Heart left ventricle (tissue), 16 donors: ENCODE measurements around the gene CCDC69. TPM values are rescaled to one million over a fixed set of nuclear protein-coding genes. Genes with fewer than 3 reads are reported as not detected.
"Not testable (repeated sequence)": the region's sequence is repeated elsewhere in the genome, so short reads cannot be mapped to it uniquely, and the experiment has no call there.

ENCODE experiments used
- ATAC-seq, 4 donors: fragments of 200-7000 bp; cut with Tn5 transposase; one replicate each; pipeline ENCODE4 v1.9.1; 2020 to 2022; ENCODE audit warnings: moderate library complexity in 4 of 4, mild to moderate bottlenecking in 3 of 4, moderate number of reproducible peaks in 1 of 4
- DNase-seq, 5 donors: peaks; one replicate each; pipeline ENCODE4 v3.0.0-alpha.2; 2020
- H3K27ac ChIP-seq, 12 donors: fragments of 200-600 bp; sonication (generic) in 4 of 12; one replicate each; pipeline versions ENCODE4 v1.5.0 to v1.8.0; 2016 to 2022; ENCODE audit warnings: mild to moderate bottlenecking in 2 of 12
- H3K27me3 ChIP-seq, 9 donors: fragments of 200-600 bp; sonication (generic) in 2 of 9; one replicate each; pipeline versions ENCODE4 v1.5.1 to v1.8.0; 2016 to 2022; ENCODE audit warnings: mild to moderate bottlenecking in 3 of 9
- H3K36me3 ChIP-seq, 9 donors: fragments of 200-600 bp; sonication (generic) in 2 of 9; one replicate each; pipeline versions ENCODE4 v1.5.0 to v1.8.0; 2018 to 2022; ENCODE audit warnings: mild to moderate bottlenecking in 2 of 9
- H3K4me1 ChIP-seq, 12 donors: fragments of 200-600 bp; sonication (generic) in 4 of 12; one replicate each; pipeline versions ENCODE4 v1.5.0 to v1.8.0; 2016 to 2022; ENCODE audit warnings: mild to moderate bottlenecking in 3 of 12
- H3K4me3 ChIP-seq, 12 donors: fragments of 200-600 bp; sonication (generic) in 4 of 12; one replicate each; pipeline versions ENCODE4 v1.5.0 to v1.8.0; 2017 to 2022; ENCODE audit warnings: mild to moderate bottlenecking in 9 of 12, moderate library complexity in 4 of 12
- H3K9me3 ChIP-seq, 12 donors: fragments of 200-600 bp; sonication (generic) in 4 of 12; one replicate each; pipeline versions ENCODE4 v1.5.0 to v1.8.0; 2016 to 2022; ENCODE audit warnings: mild to moderate bottlenecking in 1 of 12
- POLR2A ChIP-seq, 2 donors: fragments of 450-650 bp; IDR thresholded peaks; one replicate each; pipeline ENCODE4 v1.6.1; 2017; ENCODE audit warnings: antibody characterized with exemption in 2 of 2, mild to moderate bottlenecking in 2 of 2, moderate library complexity in 2 of 2
- WGBS, 4 donors: extraction: QIAGEN DNeasy Blood & Tissue Kit in 2 of 4; methylation state at CpG; one replicate each; pipeline versions ENCODE4 v1.1.5 to v1.1.7; 2013 to 2018; 5-methylcytosine and 5-hydroxymethylcytosine counted together
- intact Hi-C, 10 donors: fragments of 100-400 bp; cut with DNase I; formaldehyde crosslinking; loops; one replicate each; pipeline versions ENCODE4 v1.11.1 to v1.14.2; 2022
- polyA plus RNA-seq, 2 donors: library from polyadenylated mRNA; stranded (reverse); fragments of 200-250 nt; gene quantifications; one replicate each; pipeline ENCODE4 v1.2.3, GENCODE V29; 2013
- total RNA-seq, 9 donors: library from RNA; depleted of rRNA in 2 of 9; stranded (reverse); fragments of >200 nt in 2 of 9; fragmentation: NEBNext Ultra II Directional in 3 of 9; extraction: Animal tissue kit (Norgen Biotek cat#: 25700) in 3 of 9; gene quantifications; one replicate each; pipeline versions ENCODE4 v1.1.0 to v1.2.4, GENCODE V29; 2016 to 2023
- TF ChIP-seq, protein P1 (sequence below), 12 donors: fragments of 200-600 bp; sonication (generic) in 4 of 12; IDR thresholded peaks; one replicate each; pipeline versions ENCODE4 v1.5.0 to v1.8.0; 2018 to 2022; ENCODE audit warnings: antibody characterized with exemption in 12 of 12, mild to moderate bottlenecking in 5 of 12
- donor health status: ischemic (EF 13 %, LVEDD 7.1; RV severe dilation, severe dysfunction).
- donor health status: healthy with polysubstance abuse.
- donor health status: DM: no; HTN: yes; CAD: no.
- donor health status: DM: no; HTN: no; CAD: no.
- donor health status: ischemic (EF 25% LVEDD 6.9; RV normal size, moderate dysfunction).
- donor health status: ischemic (EF 25% LVEDD 5.7; RV mildly dilated, moderate dysfunction).
- donor health status: healthy.
- donor health status: DM: yes; HTN: yes; CAD: no.
- donor health status: ischemic (EF 35%, LVEDD 5.7; RV mildly dilated, moderate dysfunction).
- donor health status: nonischemic (EF 11% LVEDD 7.7; RV severe dilation, severe dysfunction).
- donor health status: DM: yes; HTN: yes; CAD: no.
- donor health status: PGD.
- donor health status: ischemic (EF 29% LVEDD 5.4; RV normal size, mild dysfunction).
- donor health status: nonischemic (EF 23%, LVEDD 6.1; RV moderate dilation, normal function).

Gene CCDC69
- total and polyA plus RNA-seq, 11 donors: 82.5 to 245 (median 119) TPM

DNA sequence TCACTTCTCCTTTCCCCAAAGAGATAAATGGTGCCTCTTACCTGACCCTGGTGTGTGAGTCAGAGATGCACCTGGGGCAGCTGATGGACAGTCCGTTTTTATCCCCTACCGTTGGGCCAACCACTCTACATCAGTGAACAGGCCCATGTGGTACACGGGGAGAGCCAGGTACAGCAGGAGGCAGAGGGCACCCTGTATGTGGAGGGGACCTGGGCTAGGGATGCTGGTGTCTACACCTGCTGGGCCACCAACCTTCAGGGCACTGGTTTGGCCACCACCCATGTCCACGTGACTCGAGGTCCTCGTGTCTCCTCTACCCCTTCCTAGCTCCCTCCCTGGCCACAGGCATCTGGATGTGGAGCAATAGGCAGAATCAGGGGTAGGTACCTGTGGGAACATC, 43.6 kb downstream of the CCDC69 start:
- Histone ChIP-seq H3K4me1 (no peaks in the 10 kb centered on the region), H3K9me3 (no peaks in the 10 kb centered on the region), H3K36me3 (peaks cover 0 to 59% (median 44%) of the 10 kb centered on the region in 9 donors), H3K27ac (no peak overlapping the region), H3K27me3 (no peaks in the 10 kb centered on the region), H3K4me3 (no peak overlapping the region)
- ATAC-seq (no peak), DNase-seq (no peak)
- no peak for TF ChIP-seq POLR2A (IDR thresholded peaks at IDR 0.05)
- TF ChIP-seq, protein P1, sequence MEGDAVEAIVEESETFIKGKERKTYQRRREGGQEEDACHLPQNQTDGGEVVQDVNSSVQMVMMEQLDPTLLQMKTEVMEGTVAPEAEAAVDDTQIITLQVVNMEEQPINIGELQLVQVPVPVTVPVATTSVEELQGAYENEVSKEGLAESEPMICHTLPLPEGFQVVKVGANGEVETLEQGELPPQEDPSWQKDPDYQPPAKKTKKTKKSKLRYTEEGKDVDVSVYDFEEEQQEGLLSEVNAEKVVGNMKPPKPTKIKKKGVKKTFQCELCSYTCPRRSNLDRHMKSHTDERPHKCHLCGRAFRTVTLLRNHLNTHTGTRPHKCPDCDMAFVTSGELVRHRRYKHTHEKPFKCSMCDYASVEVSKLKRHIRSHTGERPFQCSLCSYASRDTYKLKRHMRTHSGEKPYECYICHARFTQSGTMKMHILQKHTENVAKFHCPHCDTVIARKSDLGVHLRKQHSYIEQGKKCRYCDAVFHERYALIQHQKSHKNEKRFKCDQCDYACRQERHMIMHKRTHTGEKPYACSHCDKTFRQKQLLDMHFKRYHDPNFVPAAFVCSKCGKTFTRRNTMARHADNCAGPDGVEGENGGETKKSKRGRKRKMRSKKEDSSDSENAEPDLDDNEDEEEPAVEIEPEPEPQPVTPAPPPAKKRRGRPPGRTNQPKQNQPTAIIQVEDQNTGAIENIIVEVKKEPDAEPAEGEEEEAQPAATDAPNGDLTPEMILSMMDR (IDR thresholded peaks at IDR 0.05): no peak
- intact Hi-C loops: loop anchor here in 1 of 10 donors (5.0 kb wide), 1 partner anchor 42 kb away; the partner anchor contains the start of gene CCDC69
- WGBS, 4 donors: 80 to 98% (median 91%) methylated on average over 5 to 6 of the region's 6 CpGs

DNA sequence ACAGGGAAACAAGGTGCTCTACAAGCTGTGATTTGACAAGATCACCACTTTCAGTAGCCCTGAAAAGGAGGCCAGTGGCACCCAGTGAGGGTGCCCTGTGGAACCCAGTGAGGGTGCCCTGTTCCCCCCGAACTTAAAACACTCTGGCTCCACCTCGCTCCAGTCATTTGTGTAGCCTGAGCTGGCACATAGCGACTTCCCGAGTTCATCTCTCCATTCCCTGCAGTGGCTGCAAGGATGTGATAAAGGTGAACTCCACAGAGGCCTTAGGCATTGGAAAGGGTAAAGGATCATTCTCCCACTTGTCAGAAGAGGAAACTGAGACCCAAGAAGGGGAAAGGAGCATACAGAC, 44.4 kb downstream of the CCDC69 start:
- H3K4me3 ChIP-seq: no peak overlapping the region
- WGBS, 4 donors: 93 to 98% (median 94%) methylated on average over 4 of the region's 4 CpGs
- TF ChIP-seq, protein P1 (IDR thresholded peaks at IDR 0.05): no peak
- TF ChIP-seq POLR2A (IDR thresholded peaks at IDR 0.05): no peak
- H3K27ac ChIP-seq: no peak overlapping the region
- no peak for ATAC-seq
- intact Hi-C loops: no loop called here
- no peaks in the 10 kb centered on the region for H3K9me3 ChIP-seq
- peaks cover 0 to 51% (median 36%) of the 10 kb centered on the region in 9 donors for H3K36me3 ChIP-seq
- H3K27me3 ChIP-seq: no peaks in the 10 kb centered on the region
- no peak for DNase-seq
- H3K4me1 ChIP-seq: peaks cover 0 to 1% (median 0%) of the 10 kb centered on the region in 12 donors

DNA sequence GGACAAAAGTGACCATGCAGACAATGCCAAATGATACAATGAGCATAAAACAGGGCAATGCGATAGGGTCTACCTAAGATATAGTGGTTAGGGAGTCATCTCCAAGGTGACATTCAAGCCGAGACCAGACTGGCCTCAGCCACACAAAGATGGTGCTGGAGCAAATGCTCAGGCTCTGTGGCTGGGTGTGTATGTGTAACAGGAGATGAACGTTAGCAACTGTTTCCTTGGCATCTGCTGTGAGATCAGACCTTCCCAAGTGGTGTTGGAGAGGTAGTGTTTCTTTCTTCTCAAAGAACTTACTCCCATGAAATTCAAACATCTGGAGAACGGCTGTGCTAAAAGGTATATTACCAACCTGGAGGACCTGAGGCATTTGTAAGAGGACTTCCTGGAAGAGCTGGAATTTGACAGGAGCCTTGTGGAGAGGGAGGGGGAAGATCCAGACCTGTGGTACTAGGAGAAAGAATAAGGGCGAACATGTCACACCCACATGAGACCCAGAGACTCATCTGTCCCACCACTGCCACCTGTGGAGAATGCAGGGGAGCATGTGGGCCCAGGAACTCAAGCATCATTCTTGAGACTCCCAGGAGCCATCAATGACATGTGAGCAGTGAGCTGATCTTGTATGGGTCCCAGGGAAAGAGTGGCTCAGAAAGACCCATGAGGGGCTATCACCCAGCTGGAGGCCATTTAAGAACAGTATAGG, 45.0 kb downstream of the CCDC69 start:
- 82 to 91% (median 87%) methylated on average over 5 of the region's 5 CpGs for WGBS, 4 donors
- Histone ChIP-seq H3K27me3 (no peaks in the 10 kb centered on the region), H3K36me3 (peaks cover 0 to 45% (median 31%) of the 10 kb centered on the region in 9 donors), H3K27ac (no peak overlapping the region), H3K4me1 (peaks cover 0 to 6% (median 0%) of the 10 kb centered on the region in 12 donors), H3K4me3 (no peak overlapping the region), H3K9me3 (no peaks in the 10 kb centered on the region)
- ATAC-seq (no peak), DNase-seq (no peak)
- TF ChIP-seq, protein P1 (IDR thresholded peaks at IDR 0.05): no peak
- TF ChIP-seq POLR2A (IDR thresholded peaks at IDR 0.05): no peak
- intact Hi-C loops: no loop called here

DNA sequence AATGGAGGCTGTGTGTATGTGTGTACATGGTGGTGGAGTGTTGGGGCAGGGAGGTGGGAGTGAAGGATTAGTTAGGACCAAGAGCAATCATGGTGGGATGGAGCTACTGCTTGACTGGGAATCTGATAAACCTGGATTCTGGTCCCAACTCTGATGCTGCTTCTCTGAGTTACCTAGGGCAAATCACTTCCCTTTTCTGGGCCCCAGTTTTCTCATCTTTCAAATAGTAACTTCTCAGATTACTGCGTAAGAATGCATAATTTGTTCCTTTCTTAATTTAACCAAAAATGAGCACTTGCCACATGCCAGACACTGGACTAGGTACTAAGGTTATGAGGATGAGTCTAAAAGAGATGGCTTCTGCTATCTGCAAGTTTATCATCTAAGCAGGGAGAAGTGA, 45.5 kb downstream of the CCDC69 start:
- peaks cover 0 to 40% (median 25%) of the 10 kb centered on the region in 9 donors for H3K36me3 ChIP-seq
- no peaks in the 10 kb centered on the region for H3K27me3 ChIP-seq
- peaks cover 0 to 9% (median 0%) of the 10 kb centered on the region in 12 donors for H3K4me1 ChIP-seq
- no peaks in the 10 kb centered on the region for H3K9me3 ChIP-seq
- WGBS, 4 donors: 93 to 100% (median 95%) methylated on average over 1 of the region's 1 CpG
- no peak overlapping the region for H3K4me3 ChIP-seq
- no peak for TF ChIP-seq POLR2A (IDR thresholded peaks at IDR 0.05)
- TF ChIP-seq, protein P1 (IDR thresholded peaks at IDR 0.05): no peak
- intact Hi-C loops: no loop called here
- ATAC-seq (no peak), DNase-seq (no peak)
- no peak overlapping the region for H3K27ac ChIP-seq

DNA sequence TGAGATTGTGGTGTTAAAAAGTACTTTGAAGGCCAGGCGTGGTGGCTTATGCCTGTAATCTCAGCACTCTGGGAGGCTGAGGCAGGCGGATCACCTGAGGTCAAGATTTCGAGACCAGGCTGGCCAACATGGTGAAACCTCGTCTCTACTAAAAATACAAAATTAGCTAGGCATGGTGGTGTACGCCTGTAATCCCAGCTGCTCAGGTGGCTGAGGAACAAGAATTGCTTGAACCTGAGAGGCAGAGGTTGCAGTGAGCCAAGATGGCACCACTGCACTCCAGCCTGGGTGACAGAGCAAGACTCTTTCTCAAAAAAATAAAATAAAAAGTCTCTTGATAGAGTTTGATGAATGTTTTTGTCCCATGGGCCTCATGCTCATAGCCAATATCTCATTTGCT, 47.6 kb downstream of the CCDC69 start:
- intact Hi-C loops, H3K27ac ChIP-seq: not testable (repeated sequence)

More for the DNA sequence above, 47.6 kb downstream of the CCDC69 start:
- not testable (repeated sequence) for H3K27me3 ChIP-seq, H3K4me1 ChIP-seq, H3K9me3 ChIP-seq, H3K4me3 ChIP-seq, DNase-seq, ATAC-seq
- 55 to 94% (median 69%) methylated on average over 5 of the region's 5 CpGs for WGBS, 4 donors
- peaks cover 0 to 20% (median 5%) of the 10 kb centered on the region in 9 donors for H3K36me3 ChIP-seq
